CD1c-positive myeloid dendritic cell (primary cell): Measurements from ENCODE around the gene CRYZL1.
A peak's percentile ranks its signal among the peaks of the same experiment; 100 is the strongest.

Experiments used
- DNase-seq: peaks from one replicate; pipeline ENCODE4 v3.0.0-alpha.2; 2016; ENCODE audit errors: extremely low spot score

The CRYZL1 gene

GRCh38 chr21:33541105-33541711 is 100.3 kb downstream of the CRYZL1 start:
- DNase-seq, result peak; percentile 15

GRCh38 chr21:33540711-33541104 is 100.8 kb downstream of the CRYZL1 start:
- DNase-seq, result no peak

DNA sequence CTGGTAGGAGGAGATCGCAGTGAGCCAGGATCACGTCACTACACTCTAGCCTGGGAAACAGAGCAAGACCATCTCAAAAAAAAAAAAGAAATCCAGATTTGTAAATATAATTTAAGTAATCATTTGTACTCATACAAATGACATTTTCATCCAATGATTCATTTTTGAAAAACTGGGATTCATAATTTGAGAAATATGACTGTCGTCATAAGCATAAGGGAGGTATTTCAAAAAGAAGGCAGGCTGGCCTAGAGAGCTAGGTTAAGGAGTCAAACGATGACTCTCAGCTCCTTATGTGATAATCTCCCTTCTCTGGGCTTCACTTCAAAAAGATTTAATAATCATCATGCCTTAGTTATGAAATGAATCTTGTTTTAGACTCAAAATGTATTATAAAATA is 101.9 kb downstream of the CRYZL1 start:
- DNase-seq, result no peak
